ENCODE data around the gene USP53.

Gene USP53

DNA sequence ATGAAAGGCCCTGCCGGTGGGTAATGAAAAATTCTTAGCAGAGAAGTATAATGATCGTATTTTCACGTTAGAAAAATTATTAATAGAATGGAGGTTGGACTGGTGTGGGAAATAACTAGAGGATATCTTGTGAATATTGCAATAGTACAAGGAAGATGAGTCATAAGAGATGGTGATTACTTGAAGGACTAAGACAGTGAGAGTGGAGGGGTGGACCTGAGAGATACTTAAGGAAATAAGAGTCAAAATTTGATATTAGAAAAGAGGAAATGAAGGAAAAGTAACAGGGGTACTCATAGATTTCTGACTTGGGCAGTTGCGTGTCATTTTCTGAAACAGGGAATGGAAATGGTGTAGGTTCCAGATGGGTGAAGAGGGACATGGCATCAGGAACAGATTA is 1.7 kb upstream of the USP53 start:
- Histone ChIP-seq H3K9me3 (ENCODE audit: control insufficient read depth, insufficient read depth, low read length) (no peaks in the 10 kb centered on the region), H3K9me2 (replicated peaks; ENCODE audit: control insufficient read depth, low read length) (no peaks in the 10 kb centered on the region), H3K79me2 (ENCODE audit: control insufficient read depth, low read length) (peaks cover 51% of the 10 kb centered on the region), H3K36me3 (ENCODE audit: control insufficient read depth, low read length) (peaks cover 39% of the 10 kb centered on the region), H3K4me3 (ENCODE audit: low read length) (peak overlapping the region; percentile 98), H4K20me1 (ENCODE audit: control insufficient read depth, insufficient read depth, low read depth, low read length) (peaks cover 3% of the 10 kb centered on the region; the same call in 1 of the 2 replicates), H3K27me3 (ENCODE audit: control insufficient read depth, low read length) (no peaks in the 10 kb centered on the region), H3K4me1 (ENCODE audit: control insufficient read depth, low read length) (peaks cover 66% of the 10 kb centered on the region), H3K27ac (ENCODE audit: low read depth, low read length) (0 out of 2 replicates have a peak overlapping the region, but pooled peaks have one; percentile 71), H3F3A (ENCODE audit: control insufficient read depth, insufficient read depth) (peaks cover 29% of the 10 kb centered on the region), H3K4me2 (ENCODE audit: low read length) (peak overlapping the region; percentile 56)
- no peak for TF ChIP-seq EZH2phosphoT487 (IDR thresholded peaks at IDR 0.05; ENCODE audit: borderline replicate concordance, low read length)
- no peak for TF ChIP-seq CTCF (IDR thresholded peaks at IDR 0.05; ENCODE audit: low read depth, low read length, poor library complexity, severe bottlenecking)

DNA sequence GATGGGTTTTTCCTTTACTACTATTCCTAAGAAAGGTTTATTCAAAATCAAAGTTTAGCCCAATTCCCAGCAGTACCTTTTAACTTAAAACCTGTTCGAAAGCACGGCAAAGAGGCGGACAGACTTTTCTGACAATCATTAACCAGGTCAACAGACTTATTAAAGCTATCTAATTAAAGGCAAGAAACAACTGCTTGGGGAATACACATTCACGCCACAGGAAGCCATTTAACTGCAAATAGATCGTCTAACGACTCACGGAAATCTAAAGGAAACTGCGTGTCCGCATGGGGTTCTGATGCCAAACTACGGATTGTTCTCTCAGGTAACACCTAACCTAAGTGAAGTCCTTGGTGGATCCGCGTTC is 663 bp upstream of the USP53 start:
- peaks cover 62% of the 10 kb centered on the region for H3K79me2 ChIP-seq (ENCODE audit: control insufficient read depth, low read length)
- peak overlapping the region; percentile 71 for H3K27ac ChIP-seq (ENCODE audit: low read depth, low read length)
- peak overlapping the region; percentile 56 for H3K4me2 ChIP-seq (ENCODE audit: low read length)
- H3K9me3 ChIP-seq (ENCODE audit: control insufficient read depth, insufficient read depth, low read length) = no peaks in the 10 kb centered on the region
- peaks cover 65% of the 10 kb centered on the region for H3K4me1 ChIP-seq (ENCODE audit: control insufficient read depth, low read length)
- TF ChIP-seq EZH2phosphoT487 (IDR thresholded peaks at IDR 0.05; ENCODE audit: borderline replicate concordance, low read length) = no peak
- no peak for TF ChIP-seq CTCF (IDR thresholded peaks at IDR 0.05; ENCODE audit: low read depth, low read length, poor library complexity, severe bottlenecking)
- H4K20me1 ChIP-seq (ENCODE audit: control insufficient read depth, insufficient read depth, low read depth, low read length) = peaks cover 3% of the 10 kb centered on the region; the same call in 1 of the 2 replicates
- H3K27me3 ChIP-seq (ENCODE audit: control insufficient read depth, low read length) = no peaks in the 10 kb centered on the region
- peak overlapping the region; percentile 98 for H3K4me3 ChIP-seq (ENCODE audit: low read length)
- peaks cover 50% of the 10 kb centered on the region for H3K36me3 ChIP-seq (ENCODE audit: control insufficient read depth, low read length)
- H3F3A ChIP-seq (ENCODE audit: control insufficient read depth, insufficient read depth) = peaks cover 22% of the 10 kb centered on the region
- H3K9me2 ChIP-seq (replicated peaks; ENCODE audit: control insufficient read depth, low read length) = no peaks in the 10 kb centered on the region

- no peaks in the 10 kb centered on the region for H3K27me3 ChIP-seq (ENCODE audit: control insufficient read depth, low read length)
- peaks cover 62% of the 10 kb centered on the region for H3K36me3 ChIP-seq (ENCODE audit: control insufficient read depth, low read length)
- TF ChIP-seq CTCF (IDR thresholded peaks at IDR 0.05; ENCODE audit: low read depth, low read length, poor library complexity, severe bottlenecking) = peak; percentile 61
- no peak for TF ChIP-seq EZH2phosphoT487 (IDR thresholded peaks at IDR 0.05; ENCODE audit: borderline replicate concordance, low read length)
- peaks cover 65% of the 10 kb centered on the region for H3K4me1 ChIP-seq (ENCODE audit: control insufficient read depth, low read length)
- 0 out of 2 replicates have a peak, but pooled peaks cover 16% of the 10 kb centered on the region for H3F3A ChIP-seq (ENCODE audit: control insufficient read depth, insufficient read depth)
- H4K20me1 ChIP-seq (ENCODE audit: control insufficient read depth, insufficient read depth, low read depth, low read length) = peaks cover 3% of the 10 kb centered on the region; the same call in 1 of the 2 replicates
- peak overlapping the region; percentile 98 for H3K4me3 ChIP-seq (ENCODE audit: low read length)
- H3K79me2 ChIP-seq (ENCODE audit: control insufficient read depth, low read length) = peaks cover 74% of the 10 kb centered on the region
- peak overlapping the region; percentile 61 for H3K4me2 ChIP-seq (ENCODE audit: low read length)
- H3K9me2 ChIP-seq (replicated peaks; ENCODE audit: control insufficient read depth, low read length) = no peaks in the 10 kb centered on the region
- peak overlapping the region; percentile 71 for H3K27ac ChIP-seq (ENCODE audit: low read depth, low read length)
- H3K9me3 ChIP-seq (ENCODE audit: control insufficient read depth, insufficient read depth, low read length) = no peaks in the 10 kb centered on the region
Observed at GRCh38 chr4:119212964-119213606, 572 bp downstream of the USP53 start.
